ENCODE measurements around the gene CEP112. TPM values are rescaled to one million over a fixed set of nuclear protein-coding genes. Genes with fewer than 3 reads are reported as not detected.

Gene CEP112
- total and polyA plus RNA-seq, 10 of the 15 experiments (the other 5 are each of a cell fraction or from before 2014, with no cell fraction given), result 0.11 to 3.8 (median 0.32) TPM; not detected in 1

GRCh38 chr17:65931246-65932149 is 260.4 kb downstream of the CEP112 start:
- no peaks in the 10 kb centered on the region for H3K36me3 ChIP-seq (ENCODE audit: control insufficient read depth in 2 of 2, insufficient read depth in 2 of 2, low read length in 1 of 2)
- CTCF ChIA-PET, result no interaction called here
- POLR2A ChIA-PET, result interaction anchor here (0.6 kb wide), 1 partner anchor 658 kb away, joined by 3 read pairs; no protein-coding TSS in a partner anchor
- TF ChIP-seq RFX5 (IDR thresholded peaks at IDR 0.05; ENCODE audit: low read depth, low read length), result no peak
- no peak for TF ChIP-seq USF1 (IDR thresholded peaks at IDR 0.05; ENCODE audit: borderline replicate concordance, extremely low read length, insufficient read depth, low read depth, low read length)
- TF ChIP-seq SMAD5 (IDR thresholded peaks at IDR 0.05; ENCODE audit: low read depth), result no peak
- no peak for TF ChIP-seq IKZF1 (conservative IDR thresholded peaks at IDR 0.05)
- no peak for TF ChIP-seq E2F8 (IDR thresholded peaks at IDR 0.05; ENCODE audit: low read depth, partially characterized antibody)
- no peak for TF ChIP-seq ELK1 (IDR thresholded peaks at IDR 0.05; ENCODE audit: low read depth, low read length)
- TF ChIP-seq DPF2 (IDR thresholded peaks at IDR 0.05), result no peak
- no peak for TF ChIP-seq YBX1 (IDR thresholded peaks at IDR 0.05)
- TF ChIP-seq RAD21 (IDR thresholded peaks at IDR 0.05; ENCODE audit: insufficient read depth, low read depth, low read length), result no peak
- no peak for TF ChIP-seq MTA2 (IDR thresholded peaks at IDR 0.05; ENCODE audit: low read depth)
- TF ChIP-seq EGR1 (IDR thresholded peaks at IDR 0.05; ENCODE audit: borderline replicate concordance in 1 of 2, low read depth in 2 of 2, low read length in 2 of 2), result no peak
- no peak for TF ChIP-seq TCF12 (IDR thresholded peaks at IDR 0.05; ENCODE audit: low read depth, low read length)
- no peak for TF ChIP-seq MXI1 (IDR thresholded peaks at IDR 0.05; ENCODE audit: low read depth, low read length)
- TF ChIP-seq ZNF384 (IDR thresholded peaks at IDR 0.05; ENCODE audit: borderline replicate concordance, low read depth, low read length), result no peak
- TF ChIP-seq ZNF687 (IDR thresholded peaks at IDR 0.05), result no peak

More at GRCh38 chr17:65931246-65932149, 260.4 kb downstream of the CEP112 start:
- intact Hi-C loops (cut with micrococcal nuclease; ENCODE audit: unreplicated experiment), result no loop called here
- no peaks in the 10 kb centered on the region for H3K27me3 ChIP-seq (replicated peaks in 1 of 2; ENCODE audit: control insufficient read depth in 2 of 2, insufficient read depth in 2 of 2, low read length in 1 of 2)
- H3K27ac ChIP-seq (ENCODE audit: control insufficient read depth, insufficient read depth), result no peak overlapping the region
- no peak overlapping the region for H2AFZ ChIP-seq (ENCODE audit: control insufficient read depth, low read depth, low read length)
- FAIRE-seq, result no peak
- no peaks in the 10 kb centered on the region for H3K9me3 ChIP-seq (replicated peaks; ENCODE audit: control insufficient read depth, insufficient read depth, low read length)
- ATAC-seq, result peak; percentile 40
- in situ Hi-C loops (cut with MboI), result no loop called here
- no peaks in the 10 kb centered on the region for H3K4me1 ChIP-seq (ENCODE audit: control insufficient read depth, insufficient read depth, low read length)
- no TSS peak for BruUV-seq (replicated peaks)
- H4K20me1 ChIP-seq (ENCODE audit: control insufficient read depth, insufficient read depth), result no peaks in the 10 kb centered on the region
- no peak overlapping the region for H3K4me2 ChIP-seq (ENCODE audit: control insufficient read depth, insufficient read depth)
- H3K9ac ChIP-seq (ENCODE audit: control insufficient read depth, insufficient read depth, low read length), result no peak overlapping the region
- 0% methylated on average over 3 of the region's 3 CpGs for WGBS (ENCODE audit: insufficient coverage, insufficient replicate concordance, low lambda C conversion rate, missing lambda C conversion rate)
- no peak overlapping the region for H3K4me3 ChIP-seq
- ChIA-PET RAD21 (ENCODE audit: unreplicated experiment) (no interaction called here), SMC1A (ENCODE audit: uncharacterized antibody, unreplicated experiment) (no interaction called here)
- no peak for DNase-seq (ENCODE audit: low read depth, low spot score)
- no peaks in the 10 kb centered on the region for H3K79me2 ChIP-seq (ENCODE audit: control insufficient read depth, insufficient read depth, low read length)

All from GM12878 (cell line).